HAP-1 (cell line): ENCODE measurements around the gene SREBF2.

ENCODE experiments used
- DNase-seq, 2 experiments: peaks; one replicate each; pipeline ENCODE4 v3.0.0-alpha.2; 2016 to 2020; ENCODE audit warnings: low spot score in 2 of 2
- H3K27me3 ChIP-seq: fragments of 250-450 bp; sonication (Bioruptor Pico); 2 replicates; pipeline ENCODE4 v1.5.1; 2020; ENCODE audit warnings: low read depth, mild to moderate bottlenecking, moderate library complexity
- H3K36me3 ChIP-seq: fragments of 250-450 bp; sonication (Bioruptor Pico); replicated peaks from 2 replicates; pipeline ENCODE4 v1.5.1; 2020; ENCODE audit warnings: mild to moderate bottlenecking
- H3K4me1 ChIP-seq: fragments of 250-450 bp; sonication (Bioruptor Pico); 2 replicates; pipeline ENCODE4 v1.5.1; 2020; ENCODE audit warnings: mild to moderate bottlenecking
- H3K4me3 ChIP-seq: fragments of 250-450 bp; sonication (Bioruptor Pico); 2 replicates; pipeline ENCODE4 v1.5.1; 2020; ENCODE audit warnings: mild to moderate bottlenecking, moderate library complexity
- H3K9me3 ChIP-seq: fragments of 250-450 bp; sonication (Bioruptor Pico); 2 replicates; pipeline ENCODE4 v1.5.1; 2020; ENCODE audit warnings: mild to moderate bottlenecking, moderate library complexity
- in situ Hi-C: fragments of 300-500 bp; cut with MboI; formaldehyde crosslinking; loops from 3 replicates; pipeline ENCODE4 v1.14.3; 2020; ENCODE audit warnings: low sequenced_read_pairs, inconsistent platforms, mixed read lengths

Gene SREBF2

DNA sequence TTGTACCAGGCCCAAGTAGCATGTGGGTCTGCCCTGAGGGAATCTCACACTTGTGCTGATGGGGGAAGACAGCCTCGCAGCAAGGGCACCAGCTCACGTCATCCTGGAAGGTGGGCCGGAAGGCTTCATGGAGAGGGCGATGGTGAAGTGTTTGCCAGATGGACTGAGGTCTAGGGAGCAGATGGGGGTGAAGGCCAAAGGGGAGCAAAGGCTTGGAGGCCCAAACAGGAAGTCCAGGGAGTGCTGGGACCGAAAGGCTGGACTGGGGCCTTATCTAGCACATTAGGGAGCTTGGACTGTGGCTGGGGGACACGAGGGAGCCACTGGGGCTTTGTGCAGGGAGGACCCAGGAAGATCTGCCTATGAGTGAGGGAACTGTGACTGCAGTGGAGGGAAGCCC is 94.9 kb downstream of the SREBF2 start:
- H3K36me3 ChIP-seq = peaks cover 3% of the 10 kb centered on the region; the same call in 1 of the 2 replicates

DNA sequence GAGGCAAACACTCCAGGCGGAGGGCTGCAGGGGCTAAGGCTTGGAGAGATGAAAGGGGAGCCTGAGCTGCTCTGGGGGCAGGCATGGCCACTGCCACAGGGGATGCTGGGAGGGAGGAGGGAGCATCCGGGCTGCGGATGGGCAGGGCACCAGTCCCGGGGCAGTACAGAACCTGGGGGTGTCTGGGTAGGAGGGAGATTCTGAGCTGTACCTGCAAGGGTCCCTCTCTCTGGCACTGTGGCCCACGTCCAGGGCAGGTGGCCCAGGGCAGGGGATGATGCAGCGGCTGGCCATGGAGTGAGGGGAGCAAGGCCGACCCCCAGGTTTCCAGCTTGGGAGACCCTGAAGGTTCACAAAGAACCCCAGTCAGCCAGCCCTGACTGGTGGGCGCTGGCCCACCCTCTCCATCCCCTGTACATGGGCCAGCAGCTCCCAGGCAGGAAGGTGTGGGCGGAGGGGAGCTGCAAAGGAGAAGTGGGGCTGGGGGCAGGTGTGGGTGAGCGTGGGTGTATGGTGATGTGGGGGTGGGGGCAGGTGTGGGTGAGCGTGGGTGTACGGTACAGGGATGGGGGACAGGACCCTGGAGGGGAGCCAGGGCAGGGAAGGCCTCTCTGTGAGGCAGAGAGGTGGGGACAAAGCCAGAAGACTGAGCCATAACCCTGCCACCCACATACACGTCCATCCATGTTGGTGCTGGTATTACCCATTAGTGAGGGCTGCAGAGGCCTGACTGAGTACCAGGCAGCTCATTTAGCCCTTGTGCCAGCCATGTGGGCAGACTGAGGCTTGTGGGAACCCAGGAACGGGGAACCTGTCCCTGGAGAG is 95.9 kb downstream of the SREBF2 start:
- Histone ChIP-seq H3K27me3 (peaks cover 6% of the 10 kb centered on the region), H3K4me1 (peaks cover 3% of the 10 kb centered on the region; the same call in 1 of the 2 replicates)
- in situ Hi-C loops = no loop called here

More for the DNA sequence above, 94.9 kb downstream of the SREBF2 start:
- DNase-seq = no peak
- Histone ChIP-seq H3K27me3 (peaks cover 6% of the 10 kb centered on the region), H3K9me3 (no peaks in the 10 kb centered on the region), H3K4me3 (no peak overlapping the region), H3K4me1 (peaks cover 3% of the 10 kb centered on the region; the same call in 1 of the 2 replicates)
- in situ Hi-C loops = no loop called here

GRCh38 chr22:41929418-41929810 is 96.5 kb downstream of the SREBF2 start:
- in situ Hi-C loops = no loop called here
- Histone ChIP-seq H3K27me3 (peaks cover 6% of the 10 kb centered on the region), H3K4me1 (peaks cover 3% of the 10 kb centered on the region; the same call in 1 of the 2 replicates), H3K4me3 (no peak overlapping the region), H3K36me3 (peaks cover 6% of the 10 kb centered on the region; the same call in 1 of the 2 replicates), H3K9me3 (no peaks in the 10 kb centered on the region)
- peak in 1 of 2 experiments; percentile 26 for DNase-seq

More for the DNA sequence above, 95.9 kb downstream of the SREBF2 start:
- DNase-seq = peak in 1 of 2 experiments; percentile 17
- H3K36me3 ChIP-seq = peaks cover 3% of the 10 kb centered on the region; the same call in 1 of the 2 replicates
- no peak overlapping the region for H3K4me3 ChIP-seq
- H3K9me3 ChIP-seq = no peaks in the 10 kb centered on the region

DNA sequence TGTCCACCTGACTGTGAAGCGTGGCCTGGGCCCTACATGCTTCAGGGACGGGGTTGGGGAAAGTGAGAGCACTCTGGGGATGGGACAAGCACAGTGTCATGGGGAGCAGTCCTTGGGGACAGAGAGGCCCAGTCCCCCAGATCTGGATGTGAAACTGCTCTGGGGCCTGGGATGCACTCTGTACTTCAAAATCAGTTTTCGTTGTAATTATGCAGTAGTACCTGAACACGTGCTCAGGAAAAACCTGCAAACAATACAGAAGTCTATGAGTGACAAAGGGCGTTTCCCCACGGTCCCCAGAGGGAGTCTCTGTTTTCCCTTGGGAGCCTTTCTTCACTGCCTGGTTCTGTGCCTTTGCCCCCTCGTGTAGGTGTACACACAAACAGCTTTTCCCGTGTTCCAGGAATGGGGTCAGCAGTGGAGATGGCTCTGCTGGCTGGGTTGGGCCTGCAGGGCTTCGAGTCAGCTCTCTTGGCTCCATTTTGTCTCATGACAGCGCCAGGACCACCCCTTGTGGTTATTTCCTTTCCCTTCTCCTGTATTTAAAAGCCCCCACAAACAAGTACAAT is 98.9 kb downstream of the SREBF2 start:
- H3K4me1 ChIP-seq = no peaks in the 10 kb centered on the region; the same call in 1 of the 2 replicates
- in situ Hi-C loops = no loop called here

DNA sequence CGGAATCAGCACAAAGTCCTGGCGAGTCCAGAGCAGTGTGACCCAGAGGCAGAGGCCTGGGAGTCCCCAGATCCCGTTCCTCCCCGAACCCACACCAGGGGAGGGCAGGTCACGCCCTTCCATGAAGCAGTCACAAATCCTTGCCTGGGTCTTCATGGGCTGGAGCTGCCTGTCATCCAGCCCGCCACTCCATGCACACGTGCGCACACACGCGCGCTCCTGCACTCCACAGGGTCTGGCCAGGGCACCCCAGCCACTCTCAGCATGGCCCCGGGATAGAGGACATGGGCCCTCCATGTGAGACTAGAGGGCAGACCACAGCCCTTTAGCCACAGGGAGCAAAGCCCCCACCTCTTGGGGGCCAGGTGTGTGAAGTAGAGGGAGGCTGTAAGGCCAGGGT is 99.4 kb downstream of the SREBF2 start:
- H3K27me3 ChIP-seq = no peaks in the 10 kb centered on the region
- in situ Hi-C loops = no loop called here
- H3K4me3 ChIP-seq = no peak overlapping the region
- peak in 1 of 2 experiments; percentile 14 for DNase-seq
- peaks cover 25% of the 10 kb centered on the region for H3K36me3 ChIP-seq
- no peaks in the 10 kb centered on the region for H3K9me3 ChIP-seq
- H3K4me1 ChIP-seq = no peaks in the 10 kb centered on the region

More for the DNA sequence above, 98.9 kb downstream of the SREBF2 start:
- peaks cover 20% of the 10 kb centered on the region for H3K36me3 ChIP-seq
- peak in 1 of 2 experiments; percentile 42 for DNase-seq
- H3K9me3 ChIP-seq = no peaks in the 10 kb centered on the region
- H3K4me3 ChIP-seq = no peak overlapping the region
- no peaks in the 10 kb centered on the region for H3K27me3 ChIP-seq

- H3K4me3 ChIP-seq = no peak overlapping the region
- in situ Hi-C loops = no loop called here
- DNase-seq = no peak
- no peaks in the 10 kb centered on the region for H3K9me3 ChIP-seq
- H3K4me1 ChIP-seq = no peaks in the 10 kb centered on the region
- peaks cover 29% of the 10 kb centered on the region for H3K36me3 ChIP-seq
- no peaks in the 10 kb centered on the region for H3K27me3 ChIP-seq
Measured at GRCh38 chr22:41933411-41934177, 100.7 kb downstream of the SREBF2 start.

DNA sequence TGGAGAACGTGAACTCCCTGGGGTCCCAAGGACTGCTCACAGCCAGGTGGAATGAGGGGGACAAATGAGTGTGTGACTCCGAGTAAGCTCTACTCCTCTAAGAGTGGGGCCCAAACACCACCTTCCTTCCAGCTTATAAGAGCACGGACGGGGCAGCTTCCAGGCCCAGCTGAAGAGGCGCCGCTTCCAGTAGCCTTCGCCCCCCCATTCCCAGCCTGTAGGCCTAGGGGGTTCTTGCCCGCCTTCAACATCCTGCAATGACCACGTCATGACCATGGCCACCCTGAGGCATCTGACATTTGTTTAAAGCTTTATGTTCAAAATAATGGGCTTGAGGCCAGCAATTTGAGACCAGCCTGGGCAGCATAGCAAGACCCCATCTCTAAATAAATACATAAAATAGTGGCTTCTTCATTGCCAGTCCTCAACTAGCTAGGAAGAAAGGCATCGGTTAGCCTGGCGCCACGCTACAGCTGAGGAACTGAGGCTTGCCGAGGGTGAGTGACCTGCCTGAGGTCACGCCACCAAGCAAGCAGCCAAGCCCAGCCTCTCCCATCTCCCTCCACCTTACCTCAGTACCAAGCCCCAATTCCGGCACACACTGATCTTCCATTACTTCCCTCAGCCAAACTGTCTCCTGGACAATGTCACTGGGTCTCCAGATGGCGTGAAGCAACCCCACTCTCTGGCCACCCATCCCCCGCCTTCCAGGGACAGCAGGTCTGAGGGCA is 101.5 kb downstream of the SREBF2 start:
- H3K9me3 ChIP-seq = no peaks in the 10 kb centered on the region
- H3K4me1 ChIP-seq = no peaks in the 10 kb centered on the region
- no peaks in the 10 kb centered on the region for H3K27me3 ChIP-seq
- H3K36me3 ChIP-seq = peaks cover 38% of the 10 kb centered on the region
- DNase-seq = no peak
- no peak overlapping the region for H3K4me3 ChIP-seq
- in situ Hi-C loops = no loop called here

DNA sequence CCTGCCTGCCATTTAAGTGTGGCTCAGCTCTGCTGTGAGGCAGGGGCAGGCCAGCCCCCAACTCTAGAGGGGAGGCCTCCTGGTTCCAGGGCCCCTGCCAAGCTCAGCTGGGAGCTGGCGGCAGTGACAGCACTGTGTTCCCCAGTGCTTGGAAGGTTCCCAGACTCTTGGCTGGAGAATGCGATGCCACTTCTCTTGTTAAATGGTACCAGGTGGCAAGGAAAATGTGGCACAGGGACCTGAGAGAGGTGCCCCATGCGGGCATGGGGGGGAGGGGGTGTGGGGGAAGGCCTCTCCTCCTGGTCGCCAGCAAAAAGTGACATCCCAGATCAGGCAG is 102.1 kb downstream of the SREBF2 start:
- DNase-seq = no peak
- no peaks in the 10 kb centered on the region for H3K4me1 ChIP-seq
- no peak overlapping the region for H3K4me3 ChIP-seq
- no peaks in the 10 kb centered on the region for H3K9me3 ChIP-seq
- peaks cover 40% of the 10 kb centered on the region for H3K36me3 ChIP-seq
- in situ Hi-C loops = no loop called here
- H3K27me3 ChIP-seq = no peaks in the 10 kb centered on the region

DNA sequence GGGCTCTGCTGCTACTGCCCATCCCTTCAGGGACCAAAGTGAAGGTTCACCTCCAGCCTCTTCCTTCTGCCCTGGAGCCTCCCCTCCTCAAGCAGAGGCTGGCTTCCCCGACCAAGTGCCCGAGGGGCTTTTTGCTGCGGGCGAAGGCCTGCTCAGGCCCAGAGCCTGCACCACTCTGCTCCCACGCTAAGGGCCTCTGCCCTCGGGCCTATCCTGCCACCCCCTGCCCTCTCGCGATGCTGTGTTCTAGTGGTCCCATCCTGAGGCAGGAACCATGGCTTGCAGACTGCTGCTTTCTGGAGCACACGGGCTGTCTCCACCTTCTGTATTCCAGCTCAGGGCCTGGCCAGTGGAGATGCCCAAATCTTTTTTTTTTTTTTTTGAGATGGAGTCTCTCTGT is 102.6 kb downstream of the SREBF2 start:
- Histone ChIP-seq H3K27me3 (no peaks in the 10 kb centered on the region), H3K36me3 (peaks cover 45% of the 10 kb centered on the region), H3K4me3 (no peak overlapping the region), H3K9me3 (no peaks in the 10 kb centered on the region), H3K4me1 (no peaks in the 10 kb centered on the region)
- in situ Hi-C loops = no loop called here
- no peak for DNase-seq

DNA sequence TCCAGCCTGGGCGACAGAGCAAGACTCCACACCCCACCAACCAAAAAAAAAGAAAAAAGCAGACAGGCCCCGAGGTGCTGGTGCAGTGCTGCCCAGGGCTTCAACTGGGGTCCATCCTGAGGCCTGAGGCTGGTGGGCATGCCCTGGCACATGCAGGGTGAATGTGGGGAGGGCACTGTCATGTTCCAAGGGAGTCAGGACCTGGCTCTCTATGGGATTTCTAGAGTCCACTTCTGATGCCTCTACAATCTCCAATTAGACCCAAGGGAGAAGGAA is 103.9 kb downstream of the SREBF2 start:
- peaks cover 59% of the 10 kb centered on the region for H3K36me3 ChIP-seq
- no peaks in the 10 kb centered on the region for H3K4me1 ChIP-seq
- H3K9me3 ChIP-seq = no peaks in the 10 kb centered on the region
- no peaks in the 10 kb centered on the region for H3K27me3 ChIP-seq
- DNase-seq = no peak
- H3K4me3 ChIP-seq = no peak overlapping the region
- in situ Hi-C loops = no loop called here

GRCh38 chr22:41939981-41940831 is 107.3 kb downstream of the SREBF2 start:
- Histone ChIP-seq H3K4me1 (peaks cover 3% of the 10 kb centered on the region; the same call in 1 of the 2 replicates), H3K4me3 (no peak overlapping the region), H3K9me3 (no peaks in the 10 kb centered on the region), H3K27me3 (no peaks in the 10 kb centered on the region), H3K36me3 (peaks cover 79% of the 10 kb centered on the region)
- in situ Hi-C loops = loop anchor here (5.0 kb wide), 1 partner anchor 243 kb away; the partner anchor contains the start of gene MEI1
- DNase-seq = peak in 1 of 2 experiments; percentile 58

- in situ Hi-C loops = loop anchor here (5.0 kb wide), 1 partner anchor 244 kb away; the partner anchor contains the start of gene MEI1
- H3K4me1 ChIP-seq = peaks cover 10% of the 10 kb centered on the region
- H3K27me3 ChIP-seq = no peaks in the 10 kb centered on the region
- no peak overlapping the region for H3K4me3 ChIP-seq
- no peaks in the 10 kb centered on the region for H3K9me3 ChIP-seq
- peaks cover 83% of the 10 kb centered on the region for H3K36me3 ChIP-seq
- DNase-seq = peak; percentile 65 to 87
Measured at GRCh38 chr22:41940832-41941765, 108.2 kb downstream of the SREBF2 start.
